Keratinocyte (primary cell): ENCODE data around the gene ADCY4. TPM values are rescaled to one million over a fixed set of nuclear protein-coding genes. Genes with fewer than 3 reads are reported as not detected.

ENCODE experiments used
- DNase-seq: peaks from one replicate; pipeline ENCODE4 v3.0.0-alpha.2; 2011; ENCODE audit warnings: low read depth, missing footprints, low spot score
- FAIRE-seq: peaks from 2 replicates; lab custom pipeline; 2011; peaks lifted over from hg19 to GRCh38; lab: Jason Lieb, UNC
- H2AFZ ChIP-seq: 2 replicates; pipeline ENCODE4 v1.6.0; 2012; ENCODE audit warnings: low read length, control low read depth, inconsistent platforms; ENCODE audit not compliant: control insufficient read depth
- H3K27ac ChIP-seq: 2 replicates; pipeline ENCODE4 v1.5.1; 2011; ENCODE audit warnings: low read length; ENCODE audit not compliant: control insufficient read depth, insufficient read depth
- H3K27me3 ChIP-seq: 3 replicates; pipeline ENCODE4 v1.6.0; 2011; ENCODE audit warnings: low read length; ENCODE audit not compliant: control insufficient read depth, insufficient read depth; ENCODE audit errors: extremely low read depth
- H3K36me3 ChIP-seq, 2 experiments: 2 replicates in 1 of 2; 3 replicates in 1 of 2; pipeline ENCODE4 v1.5.1; 2011; ENCODE audit warnings: low read length in 2 of 2, mild to moderate bottlenecking in 1 of 2; ENCODE audit not compliant: control insufficient read depth in 2 of 2, insufficient read depth in 2 of 2; ENCODE audit errors: extremely low read depth in 1 of 2
- H3K4me1 ChIP-seq: 3 replicates; pipeline ENCODE4 v1.5.1; 2011; ENCODE audit warnings: low read length; ENCODE audit not compliant: control insufficient read depth, insufficient read depth; ENCODE audit errors: extremely low read depth
- H3K4me2 ChIP-seq: 3 replicates; pipeline ENCODE4 v1.6.0; 2011; ENCODE audit warnings: low read depth, low read length; ENCODE audit not compliant: control insufficient read depth, insufficient read depth; ENCODE audit errors: extremely low read depth
- H3K4me3 ChIP-seq, 3 experiments: fragments of 200-600 bp in 1 of 3; sonication (generic) in 1 of 3; 2 replicates in 2 of 3; 3 replicates in 1 of 3; pipeline ENCODE4 v1.5.1; 2011 to 2016; ENCODE audit warnings: low read length in 3 of 3, mild to moderate bottlenecking in 3 of 3, control low read depth in 2 of 3, inconsistent platforms in 1 of 3, low read depth in 1 of 3, mixed read lengths in 1 of 3, mixed run types in 1 of 3, moderate library complexity in 1 of 3; ENCODE audit not compliant: control insufficient read depth in 2 of 3, insufficient read depth in 2 of 3; ENCODE audit errors: extremely low read depth in 1 of 3
- H3K79me2 ChIP-seq: 2 replicates; pipeline ENCODE4 v1.6.0; 2012; ENCODE audit warnings: low read length; ENCODE audit not compliant: control insufficient read depth, insufficient read depth
- H3K9ac ChIP-seq: 3 replicates; pipeline ENCODE4 v1.6.0; 2011; ENCODE audit warnings: low read length; ENCODE audit not compliant: control insufficient read depth, insufficient read depth; ENCODE audit errors: extremely low read depth
- H3K9me1 ChIP-seq: 3 replicates; pipeline ENCODE4 v1.6.0; 2011; ENCODE audit warnings: low read length; ENCODE audit not compliant: control insufficient read depth, insufficient read depth; ENCODE audit errors: extremely low read depth
- H3K9me3 ChIP-seq: 2 replicates; pipeline ENCODE4 v1.5.1; 2012; ENCODE audit warnings: low read depth, low read length; ENCODE audit not compliant: control insufficient read depth
- H4K20me1 ChIP-seq: 3 replicates; pipeline ENCODE4 v1.6.0; 2011; ENCODE audit warnings: low read length; ENCODE audit not compliant: control insufficient read depth, insufficient read depth; ENCODE audit errors: extremely low read depth
- CTCF ChIP-seq, 3 experiments: IDR thresholded peaks in 1 of 3; conservative IDR thresholded peaks in 1 of 3; optimal IDR thresholded peaks in 1 of 3; 2 replicates in 2 of 3; 3 replicates in 1 of 3; pipeline versions ENCODE3 to v1.5.1; 2011; ENCODE audit warnings: low read length in 3 of 3, mild to moderate bottlenecking in 3 of 3, moderate library complexity in 2 of 3, control low read depth in 1 of 3, inconsistent platforms in 1 of 3; ENCODE audit not compliant: insufficient read depth in 2 of 3; ENCODE audit errors: extremely low read depth in 1 of 3
- EZH2 ChIP-seq: IDR thresholded peaks from one replicate; pipeline ENCODE4 v1.6.1; 2012; ENCODE audit warnings: inconsistent platforms, mild to moderate bottlenecking, low read length, moderate library complexity
- dilution Hi-C: fragments of 300-500 bp; cut with MboI; formaldehyde crosslinking; loops from one replicate; pipeline ENCODE4 v1.7.0; 2020; ENCODE audit warnings: low sequenced_read_pairs; ENCODE audit not compliant: extremely low pct_ligation_motif_present
- polyA plus RNA-seq, 5 experiments: library from polyadenylated mRNA; depleted of rRNA in 3 of 5; stranded (reverse) in 3 of 5; stranded (forward) in 1 of 5; unstranded in 1 of 5; fragments of >200 nt; gene quantifications; 1 replicate in 1 of 5; 2 replicates in 3 of 5; 3 replicates in 1 of 5; pipeline versions ENCODE4 v1.2.1 to v1.2.3, GENCODE V29; 2011 to 2012; ENCODE audit warnings: missing spikeins in 2 of 5, low read depth in 1 of 5, low replicate concordance in 1 of 5

ADCY4 gene
- polyA plus RNA-seq, 1 donor (not counting 4 experiments of a cell fraction or from before 2014, with no cell fraction given), result 0.21 TPM

GRCh38 chr14:24289649-24290280 lies 45.1 kb downstream of the ADCY4 start:
- FAIRE-seq (no peak), DNase-seq (no peak)
- Histone ChIP-seq H3K9me3 (no peaks in the 10 kb centered on the region), H2AFZ (no peak overlapping the region), H4K20me1 (no peaks in the 10 kb centered on the region), H3K27me3 (no peaks in the 10 kb centered on the region), H3K4me1 (peaks cover 7% of the 10 kb centered on the region), H3K4me2 (no peak overlapping the region), H3K9ac (no peak overlapping the region), H3K9me1 (no peaks in the 10 kb centered on the region), H3K36me3 (peaks cover 27 to 33% of the 10 kb centered on the region in 2 experiments), H3K79me2 (no peaks in the 10 kb centered on the region), H3K4me3 (no peak overlapping the region), H3K27ac (no peak overlapping the region)
- dilution Hi-C loops, result no loop called here
- TF ChIP-seq CTCF (optimal IDR thresholded peaks at IDR 0.05 in 1 of 3, IDR thresholded peaks at IDR 0.05 in 1 of 3, conservative IDR thresholded peaks at IDR 0.05 in 1 of 3; ENCODE audit: extremely low read depth in 1 of 3, insufficient read depth in 2 of 3, low read length in 3 of 3) (no peak), EZH2 (no peak)

- Histone ChIP-seq H3K27ac (no peak overlapping the region), H3K9ac (no peak overlapping the region), H3K27me3 (no peaks in the 10 kb centered on the region), H3K36me3 (peaks cover 20 to 25% of the 10 kb centered on the region in 2 experiments), H4K20me1 (no peaks in the 10 kb centered on the region), H3K9me3 (no peaks in the 10 kb centered on the region), H3K4me2 (no peak overlapping the region), H3K4me3 (no peak overlapping the region), H3K4me1 (peaks cover 11% of the 10 kb centered on the region), H3K9me1 (no peaks in the 10 kb centered on the region), H2AFZ (no peak overlapping the region), H3K79me2 (no peaks in the 10 kb centered on the region)
- FAIRE-seq, result no peak
- DNase-seq, result no peak
- TF ChIP-seq CTCF (optimal IDR thresholded peaks at IDR 0.05 in 1 of 3, IDR thresholded peaks at IDR 0.05 in 1 of 3, conservative IDR thresholded peaks at IDR 0.05 in 1 of 3; ENCODE audit: extremely low read depth in 1 of 3, insufficient read depth in 2 of 3, low read length in 3 of 3) (no peak), EZH2 (no peak)
- dilution Hi-C loops, result no loop called here
Observed at GRCh38 chr14:24286996-24287395, 47.9 kb downstream of the ADCY4 start.
